Measurements from ENCODE around the gene VPS37B. TPM values are rescaled to one million over a fixed set of nuclear protein-coding genes. Genes with fewer than 3 reads are reported as not detected.
A peak's percentile ranks its signal among the peaks of the same experiment; 100 is the strongest.
"Not testable (repeated sequence)": the region's sequence is repeated elsewhere in the genome, so short reads cannot be mapped to it uniquely, and the experiment has no call there.

Gene VPS37B
- 10 to 100 TPM; 17.9 to 22.2 (median 18.9) TPM for total RNA-seq
- polyA plus RNA-seq: 21.1 TPM
- long read RNA-seq, donor 1, transcript VPS37B-201 (4 exons, 3,028 nt): major isoform, 41 of 60 reads
- long read RNA-seq, donor 1, partial matches to known transcripts: 0 of 60 reads
- long read RNA-seq, donor 1, other reads (novel, unspliced or antisense): 19 of 60 reads
- long read RNA-seq, donor 2, transcript VPS37B-201 (4 exons, 3,028 nt): major isoform, 17 of 34 reads
- long read RNA-seq, donor 2, partial matches to known transcripts: 0 of 34 reads
- long read RNA-seq, donor 2, other reads (novel, unspliced or antisense): 17 of 34 reads
- long read RNA-seq, donor 3, transcript VPS37B-201 (4 exons, 3,028 nt): major isoform, 20 of 52 reads
- long read RNA-seq, donor 3, partial matches to known transcripts: 0 of 52 reads
- long read RNA-seq, donor 3, other reads (novel, unspliced or antisense): 32 of 52 reads
- long read RNA-seq, donor 4, transcript VPS37B-201 (4 exons, 3,028 nt): major isoform, 15 of 27 reads
- long read RNA-seq, donor 4, partial matches to known transcripts: 1 of 27 reads
- long read RNA-seq, donor 4, other reads (novel, unspliced or antisense): 11 of 27 reads

DNA sequence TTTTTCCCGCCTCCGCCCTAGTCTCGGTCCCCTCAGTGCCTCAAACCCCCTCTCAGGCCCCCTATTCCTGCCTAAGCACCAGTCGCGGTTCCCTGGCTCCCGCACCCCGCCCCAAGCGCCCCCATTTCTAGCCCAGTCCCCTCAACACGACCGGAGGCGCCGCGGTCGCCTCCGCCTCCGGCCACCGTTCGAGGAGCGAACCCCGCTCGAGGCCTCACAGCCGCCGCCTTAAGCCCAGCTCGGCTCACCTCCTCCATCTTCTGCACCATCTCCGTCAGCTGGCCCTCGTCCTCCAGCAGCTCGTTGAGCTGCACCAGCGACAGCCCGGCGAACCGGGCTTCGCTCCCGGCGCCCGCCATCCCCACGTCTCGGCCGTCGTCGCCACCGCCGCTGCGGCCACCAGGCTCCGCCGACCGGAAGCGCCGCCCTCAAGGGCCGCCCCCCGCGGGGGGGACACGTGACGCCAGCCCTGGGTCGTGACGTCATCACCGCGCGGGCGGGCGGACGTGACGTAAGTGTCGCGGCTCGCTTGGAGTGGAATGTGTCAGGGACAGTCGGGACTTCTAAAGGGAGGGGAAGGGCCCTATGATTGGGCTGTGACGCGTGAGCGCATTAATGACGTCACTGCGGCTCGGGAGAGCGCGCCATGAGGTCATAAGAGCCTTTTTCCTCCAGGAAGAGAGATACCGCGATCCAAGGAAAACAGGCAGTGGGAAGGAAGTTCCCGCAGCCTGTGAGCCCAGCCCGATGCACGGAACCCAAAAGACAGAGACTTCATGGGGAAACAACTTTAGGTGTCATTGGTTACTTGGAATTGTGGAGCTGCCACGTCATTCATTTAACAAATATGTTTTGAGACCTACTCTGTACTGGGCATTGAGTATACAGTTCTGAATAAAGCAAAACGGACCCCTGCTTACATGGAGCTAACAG lies at the start of gene VPS37B:
Gene VPS37B, minus strand, starts transcription at position 421 of the 933 bp plus-strand sequence. Its CDS starts 62 bp downstream, at position 359.
- 6% methylated on average over 81 of the region's 81 CpGs for WGBS
- peak; percentile 88 to 93 for ATAC-seq

DNA sequence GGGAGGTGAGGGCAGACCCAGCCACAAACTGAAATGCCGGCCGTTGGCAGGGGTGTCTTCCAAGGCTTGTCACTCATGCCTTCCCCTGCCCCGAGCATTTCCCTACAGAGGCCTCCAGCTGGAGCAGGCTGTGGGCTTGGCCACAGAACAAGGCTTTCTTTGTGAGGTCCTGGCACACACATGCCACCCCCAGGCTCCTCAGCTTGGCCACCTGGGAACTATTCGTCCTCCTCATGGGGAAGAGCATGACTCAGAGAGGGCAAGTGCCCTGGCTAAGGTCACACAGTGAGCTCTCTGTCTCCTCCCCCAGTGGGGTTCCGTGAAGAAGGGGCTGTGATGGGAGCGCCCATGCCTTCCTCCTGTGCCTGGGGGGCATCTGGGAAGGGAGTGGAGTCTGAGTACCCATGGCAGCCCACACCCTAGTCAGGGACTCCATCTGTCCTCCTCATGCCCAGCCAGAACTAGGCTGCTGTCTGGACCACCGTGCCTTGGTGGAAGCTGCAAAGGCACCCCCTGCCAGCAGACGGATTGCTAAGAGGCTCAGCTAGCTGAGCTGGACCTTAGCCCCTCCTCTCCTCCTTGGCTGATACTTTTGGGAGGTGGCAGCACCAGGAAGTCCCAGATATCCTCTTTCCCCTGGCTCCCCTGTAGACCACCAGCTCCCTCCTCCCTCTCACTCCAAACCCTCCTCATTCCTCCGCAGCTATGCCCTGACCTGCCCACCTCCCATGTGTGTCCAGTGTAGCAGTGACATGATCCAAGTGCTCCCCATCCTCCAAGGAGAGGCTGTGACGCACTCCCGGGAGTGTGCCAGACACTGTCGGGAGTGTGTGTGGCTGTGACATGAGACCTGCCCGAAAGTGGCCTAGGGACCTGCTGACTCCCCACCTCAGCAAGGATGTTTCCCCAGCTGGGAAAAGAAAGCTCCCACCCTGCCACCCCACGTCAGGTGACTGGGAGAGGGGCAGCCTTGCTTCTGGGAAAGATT lies 49.0 kb upstream of the VPS37B start:
- WGBS: 63% methylated on average over 14 of the region's 14 CpGs
- no peaks in the 10 kb centered on the region for H3K27me3 ChIP-seq (ENCODE audit: control insufficient read depth, insufficient read depth)
- H3K4me1 ChIP-seq (ENCODE audit: control insufficient read depth, insufficient read depth, low read length): peaks cover 5% of the 10 kb centered on the region
- H3K9me3 ChIP-seq (ENCODE audit: control insufficient read depth, low read length): no peaks in the 10 kb centered on the region
- H3K4me3 ChIP-seq (ENCODE audit: low read length): no peak overlapping the region
- ATAC-seq (peak in 1 of 2 donors; percentile 5), DNase-seq (no peak)
- intact Hi-C loops (cut with DNase I): loop anchor here in 1 of 4 donors (5.0 kb wide), 1 partner anchor 153 kb away; no protein-coding TSS in a partner anchor
- no peak overlapping the region for H3K27ac ChIP-seq (ENCODE audit: low read length)

More for the DNA sequence above, at the start of gene VPS37B:
- Histone ChIP-seq H3K9me3 (ENCODE audit: control insufficient read depth, low read length) (no peaks in the 10 kb centered on the region), H3K4me3 (ENCODE audit: low read length) (peak within 1 kb of the TSS; percentile 85), H3K4me1 (ENCODE audit: control insufficient read depth, insufficient read depth, low read length) (peaks cover 14% of the 10 kb centered on the region), H3K27me3 (ENCODE audit: control insufficient read depth, insufficient read depth) (no peaks in the 10 kb centered on the region), H3K27ac (ENCODE audit: low read length) (peak within 1 kb of the TSS; percentile 58)
- intact Hi-C loops (cut with DNase I): no loop called here
- DNase-seq: peak; percentile 85 to 95 (median 93)

DNA sequence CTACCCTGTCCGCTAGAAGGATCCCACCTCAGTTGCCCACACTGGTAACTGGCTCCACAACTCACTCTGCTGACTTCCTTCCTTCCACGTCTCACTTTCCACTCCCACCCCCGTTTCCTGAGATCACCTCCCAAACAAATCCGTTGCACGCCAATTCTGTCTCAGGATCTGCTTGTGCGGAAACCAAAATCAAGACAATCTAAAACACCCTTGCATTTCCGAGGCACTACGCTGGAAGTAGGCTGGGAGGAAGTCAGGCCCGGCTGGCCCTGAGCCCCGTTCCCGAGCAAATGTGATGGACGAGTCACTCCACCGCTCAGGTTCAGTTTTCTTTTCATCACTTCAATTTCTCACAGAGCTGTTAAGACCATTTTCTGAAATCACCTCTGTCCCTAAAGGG lies 47.3 kb upstream of the VPS37B start:
- peak overlapping the region; percentile 38 for H3K27ac ChIP-seq (ENCODE audit: low read length)
- no peaks in the 10 kb centered on the region for H3K27me3 ChIP-seq (ENCODE audit: control insufficient read depth, insufficient read depth)
- intact Hi-C loops (cut with DNase I): no loop called here
- DNase-seq: no peak
- peaks cover 5% of the 10 kb centered on the region for H3K4me1 ChIP-seq (ENCODE audit: control insufficient read depth, insufficient read depth, low read length)
- WGBS: 40% methylated on average over 13 of the region's 13 CpGs
- peak; percentile 5 to 51 for ATAC-seq
- H3K9me3 ChIP-seq (ENCODE audit: control insufficient read depth, low read length): no peaks in the 10 kb centered on the region
- no peak overlapping the region for H3K4me3 ChIP-seq (ENCODE audit: low read length)

DNA sequence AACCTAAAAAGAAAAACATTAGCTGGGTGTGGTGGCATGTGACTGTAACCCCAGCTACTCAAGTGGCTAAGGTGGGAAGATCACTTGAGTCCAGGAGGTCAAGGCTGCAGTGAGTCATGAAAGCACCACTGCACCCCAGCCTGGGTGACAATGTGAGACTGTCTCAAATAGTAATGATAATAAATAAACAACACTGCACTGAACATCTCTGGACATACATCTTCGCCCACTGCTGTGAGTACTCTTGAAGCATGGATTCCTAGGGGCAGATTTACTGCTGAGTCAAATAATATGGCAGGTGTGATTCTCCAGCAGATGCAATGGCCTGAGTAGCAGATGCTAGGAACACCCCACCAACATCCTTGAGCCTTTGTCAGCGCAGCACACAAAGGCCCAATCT lies 46.7 kb upstream of the VPS37B start:
- intact Hi-C loops (cut with DNase I): no loop called here
- WGBS: 84% methylated on average over 2 of the region's 2 CpGs
- Histone ChIP-seq H3K27me3 (ENCODE audit: control insufficient read depth, insufficient read depth) (no peaks in the 10 kb centered on the region), H3K27ac (ENCODE audit: low read length) (peak overlapping the region; percentile 38), H3K4me1 (ENCODE audit: control insufficient read depth, insufficient read depth, low read length) (peaks cover 5% of the 10 kb centered on the region), H3K9me3 (ENCODE audit: control insufficient read depth, low read length) (no peaks in the 10 kb centered on the region), H3K4me3 (ENCODE audit: low read length) (no peak overlapping the region)
- ATAC-seq: peak in 1 of 2 donors; percentile 4
- DNase-seq: peak in 1 of 3 donors; percentile 28

GRCh38 chr12:122941351-122941750 lies 45.4 kb upstream of the VPS37B start:
- ATAC-seq; intact Hi-C loops (cut with DNase I); H3K27me3 ChIP-seq (ENCODE audit: control insufficient read depth, insufficient read depth); DNase-seq; H3K27ac ChIP-seq (ENCODE audit: low read length); H3K4me3 ChIP-seq (ENCODE audit: low read length); H3K9me3 ChIP-seq (ENCODE audit: control insufficient read depth, low read length); H3K4me1 ChIP-seq (ENCODE audit: control insufficient read depth, insufficient read depth, low read length): not testable (repeated sequence)
- WGBS: 87% methylated on average over 5 of the region's 5 CpGs

DNA sequence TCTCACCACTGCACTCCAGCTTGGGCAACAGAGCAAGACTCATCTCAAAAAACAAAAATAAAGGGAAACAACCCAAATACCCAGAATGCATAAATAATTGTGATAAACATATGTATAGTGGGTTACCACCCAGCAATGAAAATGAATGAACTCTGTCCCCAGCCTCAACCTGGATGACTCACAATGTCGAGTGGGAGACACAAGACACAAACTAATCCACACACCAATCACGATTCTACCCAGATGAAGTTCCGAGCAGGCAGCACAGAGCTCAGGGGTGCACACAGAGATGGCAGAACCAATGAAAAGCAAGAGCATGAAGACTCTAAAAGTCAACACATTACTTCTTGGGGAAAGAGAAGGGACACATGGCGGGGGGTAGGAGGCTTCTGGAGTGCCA lies 43.2 kb upstream of the VPS37B start:
- WGBS: 90% methylated on average over 4 of the region's 4 CpGs
- Histone ChIP-seq H3K4me3 (ENCODE audit: low read length) (no peak overlapping the region), H3K4me1 (ENCODE audit: control insufficient read depth, insufficient read depth, low read length) (no peaks in the 10 kb centered on the region), H3K9me3 (ENCODE audit: control insufficient read depth, low read length) (no peaks in the 10 kb centered on the region), H3K27me3 (ENCODE audit: control insufficient read depth, insufficient read depth) (no peaks in the 10 kb centered on the region), H3K27ac (ENCODE audit: low read length) (no peak overlapping the region)
- DNase-seq (no peak), ATAC-seq (no peak)
- intact Hi-C loops (cut with DNase I): no loop called here

DNA sequence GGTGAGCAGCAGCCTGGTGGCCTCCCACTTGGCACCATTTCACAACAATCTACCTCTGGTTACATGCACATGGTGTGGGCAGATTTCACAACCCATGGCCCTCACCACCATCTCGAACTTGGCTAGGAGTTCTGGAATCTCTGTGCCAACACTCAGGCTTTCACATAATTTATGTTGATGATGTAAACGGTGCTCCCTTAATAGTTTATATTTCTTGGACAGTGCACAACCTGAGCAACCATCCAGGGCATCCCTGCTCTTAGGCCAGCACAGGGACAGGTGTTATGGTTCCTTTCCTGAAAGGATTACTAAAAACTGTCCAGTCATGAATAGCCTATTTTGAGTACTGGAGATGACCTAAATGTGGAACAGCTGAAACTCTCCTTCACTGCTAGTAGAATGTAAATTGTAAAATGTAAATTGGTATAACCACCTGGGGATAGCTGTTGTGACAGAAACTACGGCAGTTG lies 41.7 kb upstream of the VPS37B start:
- Histone ChIP-seq H3K4me1 (ENCODE audit: control insufficient read depth, insufficient read depth, low read length) (no peaks in the 10 kb centered on the region), H3K4me3 (ENCODE audit: low read length) (no peak overlapping the region), H3K27me3 (ENCODE audit: control insufficient read depth, insufficient read depth) (no peaks in the 10 kb centered on the region), H3K9me3 (ENCODE audit: control insufficient read depth, low read length) (no peaks in the 10 kb centered on the region), H3K27ac (ENCODE audit: low read length) (no peak overlapping the region)
- intact Hi-C loops (cut with DNase I): no loop called here
- 81% methylated on average over 3 of the region's 3 CpGs for WGBS
- no peak for ATAC-seq
- no peak for DNase-seq

GRCh38 chr12:122935318-122935717 lies 39.4 kb upstream of the VPS37B start:
- DNase-seq (no peak), ATAC-seq (peak in 1 of 2 donors; percentile 34)
- H3K4me1 ChIP-seq (ENCODE audit: control insufficient read depth, insufficient read depth, low read length): no peaks in the 10 kb centered on the region
- H3K9me3 ChIP-seq (ENCODE audit: control insufficient read depth, low read length): no peaks in the 10 kb centered on the region
- 90% methylated on average over 8 of the region's 8 CpGs for WGBS
- no peak overlapping the region for H3K27ac ChIP-seq (ENCODE audit: low read length)
- H3K4me3 ChIP-seq (ENCODE audit: low read length): no peak overlapping the region
- intact Hi-C loops (cut with DNase I): no loop called here
- H3K27me3 ChIP-seq (ENCODE audit: control insufficient read depth, insufficient read depth): no peaks in the 10 kb centered on the region

- Histone ChIP-seq H3K4me1 (ENCODE audit: control insufficient read depth, insufficient read depth, low read length) (no peaks in the 10 kb centered on the region), H3K9me3 (ENCODE audit: control insufficient read depth, low read length) (no peaks in the 10 kb centered on the region), H3K27me3 (ENCODE audit: control insufficient read depth, insufficient read depth) (no peaks in the 10 kb centered on the region), H3K27ac (ENCODE audit: low read length) (no peak overlapping the region), H3K4me3 (ENCODE audit: low read length) (no peak overlapping the region)
- whole genome bisulfite sequencing: 78% methylated on average over 3 of the region's 3 CpGs
- DNase-seq (no peak), ATAC-seq (no peak)
- intact Hi-C loops (cut with DNase I): no loop called here
Observed at GRCh38 chr12:122934722-122935121, 38.8 kb upstream of the VPS37B start.

DNA sequence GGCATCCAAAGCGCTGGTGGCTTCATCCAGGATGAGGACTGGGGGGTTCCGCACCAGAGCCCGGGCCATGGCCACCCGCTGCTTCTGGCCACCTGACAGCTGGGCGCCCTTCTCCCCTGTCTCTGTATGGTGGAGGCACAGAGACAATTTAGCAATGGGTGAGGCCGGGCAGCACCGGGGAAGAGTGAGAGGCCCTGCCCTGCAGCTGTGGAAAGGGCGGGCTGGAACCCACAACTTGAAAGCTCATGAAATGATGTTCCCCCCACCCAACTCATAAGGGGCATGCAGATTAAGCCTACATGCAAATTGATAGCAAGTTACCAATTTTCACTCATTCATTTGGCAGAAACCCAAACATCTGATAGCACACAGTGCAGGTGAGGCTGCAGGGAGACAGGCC lies 36.3 kb upstream of the VPS37B start:
- Histone ChIP-seq H3K4me1 (ENCODE audit: control insufficient read depth, insufficient read depth, low read length) (no peaks in the 10 kb centered on the region), H3K27me3 (ENCODE audit: control insufficient read depth, insufficient read depth) (no peaks in the 10 kb centered on the region), H3K4me3 (ENCODE audit: low read length) (no peak overlapping the region), H3K9me3 (ENCODE audit: control insufficient read depth, low read length) (no peaks in the 10 kb centered on the region), H3K27ac (ENCODE audit: low read length) (no peak overlapping the region)
- 97% methylated on average over 8 of the region's 8 CpGs for WGBS
- intact Hi-C loops (cut with DNase I): no loop called here
- ATAC-seq (no peak), DNase-seq (no peak)
